ENCODE results near the gene REELD1.

REELD1 gene

DNA sequence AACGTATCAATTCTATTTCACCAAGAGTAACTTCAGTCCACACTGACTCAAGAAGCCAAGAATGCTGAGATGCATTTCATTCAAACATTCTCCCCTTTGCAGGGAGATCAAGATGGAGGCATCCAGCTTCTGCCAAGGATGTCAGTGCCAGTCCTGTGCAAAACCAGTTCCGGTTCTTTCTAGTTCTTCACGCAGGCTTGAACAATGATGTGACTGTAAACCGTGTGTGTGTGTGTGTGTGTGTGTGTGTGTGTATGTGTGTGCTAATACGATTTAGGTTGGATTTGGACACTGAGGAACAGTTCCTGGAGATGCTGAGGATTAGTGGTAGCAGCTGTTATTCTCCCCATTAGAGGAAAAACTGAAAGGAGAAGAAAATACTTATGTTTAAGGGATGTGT, at the start of gene REELD1:
Gene REELD1 (plus strand): TSS at position 301 of the 400 bp plus-strand sequence. CDS start 2,415 bp downstream, outside the sequence.
- no peak for DNase-seq (ENCODE audit: extremely low read depth in 1 of 2, low read depth in 1 of 2)

DNA sequence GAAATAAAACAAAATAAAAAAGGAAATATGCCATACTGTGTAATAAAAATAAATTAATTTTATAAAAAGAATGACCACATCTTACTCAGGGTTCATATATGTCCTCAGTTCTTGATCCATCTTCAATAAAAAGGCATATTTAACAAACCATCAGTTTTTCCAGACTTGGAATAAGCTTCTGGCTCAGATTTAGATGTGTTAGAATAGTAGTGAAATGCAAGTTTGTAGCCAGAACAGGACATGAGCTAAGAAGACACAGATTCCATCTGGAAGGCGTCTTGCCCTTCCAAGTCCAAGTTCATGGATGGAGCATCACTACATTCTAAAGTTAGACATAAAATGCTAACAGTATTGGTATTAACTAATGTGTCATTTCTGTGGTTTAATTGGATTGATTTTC, 49.1 kb upstream of the REELD1 start:
- DNase-seq (ENCODE audit: extremely low read depth in 1 of 2, low read depth in 1 of 2) = no peak

DNA sequence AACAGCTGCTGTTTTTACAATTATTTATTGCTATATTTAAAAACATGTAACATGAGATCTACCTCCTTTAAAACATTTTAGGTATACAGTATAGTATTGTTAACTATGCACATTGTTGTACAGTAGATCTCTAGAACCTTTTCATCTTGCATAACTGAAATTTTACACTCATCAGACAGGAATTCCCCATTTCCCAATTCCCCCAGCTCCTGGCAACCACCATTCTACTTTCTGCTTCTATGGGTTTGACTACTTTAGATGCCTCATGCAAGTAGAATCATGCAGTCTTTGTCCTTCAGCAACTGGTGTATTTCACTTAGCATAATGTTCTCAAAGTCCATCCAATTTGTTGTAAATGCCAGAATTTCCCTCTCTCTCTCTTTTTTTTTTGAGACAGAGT, 48.5 kb upstream of the REELD1 start:
- no peak for DNase-seq (ENCODE audit: extremely low read depth in 1 of 2, low read depth in 1 of 2)

DNA sequence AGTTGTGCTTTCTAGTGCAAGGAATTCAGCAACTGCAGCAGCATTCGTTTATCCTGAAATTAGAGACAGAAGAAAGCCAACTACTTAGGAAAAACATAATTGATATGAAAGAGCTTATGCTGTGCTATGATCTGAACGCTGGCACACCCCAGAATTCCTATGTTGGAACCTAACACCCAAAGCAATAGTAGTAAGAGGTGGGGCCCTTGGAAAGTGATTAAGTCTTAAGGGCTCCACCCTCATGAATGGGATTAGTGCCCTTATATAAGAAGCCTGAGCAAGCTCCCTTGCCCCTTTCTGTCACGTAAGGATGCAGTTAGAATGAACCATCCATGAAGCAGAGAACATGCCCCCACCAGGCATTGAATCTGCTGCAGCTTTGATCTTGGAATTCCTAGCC, 44.2 kb upstream of the REELD1 start:
- DNase-seq (ENCODE audit: extremely low read depth in 1 of 2, low read depth in 1 of 2) = no peak

DNA sequence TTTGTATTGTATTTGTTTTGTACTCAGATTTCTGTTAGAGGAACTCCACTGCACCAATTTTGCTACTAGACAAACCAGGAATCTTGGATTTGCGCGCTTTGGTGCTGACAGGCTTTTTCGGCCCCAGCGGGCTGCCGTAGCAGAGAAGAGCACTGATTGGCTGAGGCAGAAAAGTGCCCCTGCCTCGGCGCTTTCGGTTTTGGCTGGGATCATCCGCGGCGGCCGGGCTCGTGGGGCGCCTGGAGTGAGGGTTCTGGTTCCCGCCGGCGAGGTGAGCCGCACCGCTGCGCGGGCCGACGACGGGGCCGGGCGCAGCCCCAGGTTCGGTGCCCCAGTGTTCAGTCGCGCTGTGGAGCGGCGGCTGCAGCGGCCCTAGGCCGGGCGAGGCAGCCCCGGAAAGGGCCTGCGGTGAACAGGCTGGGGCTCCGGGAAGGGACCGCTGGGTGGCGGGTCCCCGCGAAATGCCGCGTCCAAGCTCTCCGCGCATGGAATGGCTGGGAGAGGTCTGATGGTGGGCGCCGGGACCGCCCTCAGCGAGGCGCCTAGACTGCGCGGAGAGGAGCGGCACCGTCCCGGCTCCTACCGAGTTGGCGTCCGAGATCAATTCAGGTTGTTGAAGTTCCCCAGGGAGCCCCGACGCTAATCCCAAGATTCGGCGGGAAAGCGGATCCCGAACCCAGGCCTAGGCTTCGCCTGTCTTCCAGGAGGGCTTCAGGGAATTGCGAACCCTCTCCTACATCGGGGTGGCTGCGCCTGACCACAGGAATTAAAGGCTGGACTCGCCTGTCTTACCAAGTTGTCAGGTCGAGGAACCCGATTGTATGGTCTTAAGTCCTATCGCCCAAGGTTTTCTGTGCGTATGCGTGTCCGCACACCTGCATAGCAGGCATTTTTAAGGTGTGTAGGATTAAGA, 38.5 kb upstream of the REELD1 start, which contains the start of gene LSM6:
Gene LSM6 (plus strand): TSS at position 178 of the 913 bp plus-strand sequence. CDS start 7,204 bp downstream, outside the sequence.
- peak; percentile 53 to 64 for DNase-seq (ENCODE audit: extremely low read depth in 1 of 2, low read depth in 1 of 2)

DNA sequence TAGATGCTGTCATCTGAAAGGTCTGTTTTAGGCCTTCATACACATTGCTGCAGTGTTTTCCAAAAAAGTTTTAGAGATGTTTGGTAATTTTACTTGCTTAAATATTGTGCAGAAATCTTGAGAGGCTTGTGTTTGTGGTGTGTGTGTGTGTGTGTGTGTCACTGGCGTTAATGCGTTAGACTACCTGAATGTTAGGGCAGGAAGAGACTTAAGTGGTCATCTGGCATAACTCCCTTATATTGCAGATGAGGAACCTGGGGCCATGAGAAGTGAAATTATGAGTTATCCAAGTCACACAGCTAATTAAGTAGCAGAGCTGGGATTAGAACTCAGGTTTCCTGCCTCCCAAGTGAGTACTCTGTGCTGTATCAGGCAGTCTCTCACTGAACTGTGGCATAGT, 37.4 kb upstream of the REELD1 start:
- DNase-seq (ENCODE audit: extremely low read depth in 1 of 2, low read depth in 1 of 2) = no peak

DNA sequence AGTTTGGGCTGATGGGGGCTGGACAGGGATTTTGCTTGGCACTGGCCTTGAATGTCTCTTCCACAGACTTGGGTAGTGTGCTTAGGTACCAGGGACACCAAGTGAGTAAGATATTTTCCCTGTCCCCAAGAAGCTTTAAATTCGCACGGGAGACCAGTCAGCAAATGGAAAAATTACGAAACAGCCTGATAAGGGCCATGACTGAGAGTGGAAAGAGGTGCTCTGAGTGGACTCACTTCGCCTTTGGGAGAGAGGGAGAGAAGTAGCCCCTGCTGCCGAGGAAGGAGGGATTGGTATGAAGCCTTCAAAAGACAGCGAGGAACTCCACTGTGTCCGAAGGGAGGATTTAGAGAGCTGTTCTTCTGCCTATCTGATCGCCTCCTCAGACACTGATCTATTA, 36.2 kb upstream of the REELD1 start:
- no peak for DNase-seq (ENCODE audit: extremely low read depth in 1 of 2, low read depth in 1 of 2)

DNA sequence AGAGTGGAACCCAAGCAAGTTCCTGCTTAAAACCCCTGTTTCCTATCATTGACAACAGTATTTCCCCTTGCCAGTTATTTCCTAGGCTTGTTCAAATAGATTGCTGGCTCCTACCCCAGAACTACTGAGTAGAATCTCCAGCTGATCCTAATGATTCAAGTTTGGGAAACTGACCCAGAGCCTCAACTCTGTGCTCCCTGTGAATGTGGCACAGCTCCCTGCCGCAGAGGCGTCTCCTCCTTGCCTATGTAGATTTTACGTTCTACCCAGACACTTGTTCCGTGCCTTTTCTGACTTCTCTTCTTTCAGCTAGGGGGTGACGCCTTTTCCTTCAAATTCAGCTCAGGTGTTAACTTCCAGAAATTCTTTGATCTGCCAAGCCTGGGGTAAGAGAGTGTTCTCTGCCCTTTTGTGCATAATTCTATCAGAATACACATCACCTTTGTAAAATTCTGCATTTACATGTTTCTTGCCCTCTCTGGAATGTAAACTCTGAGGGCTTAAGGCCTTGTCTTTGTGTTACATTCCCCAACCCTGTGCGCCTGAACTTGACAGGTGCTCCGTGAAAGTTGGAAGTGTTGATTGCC, 34.5 kb upstream of the REELD1 start:
- no peak for DNase-seq (ENCODE audit: extremely low read depth in 1 of 2, low read depth in 1 of 2)

DNA sequence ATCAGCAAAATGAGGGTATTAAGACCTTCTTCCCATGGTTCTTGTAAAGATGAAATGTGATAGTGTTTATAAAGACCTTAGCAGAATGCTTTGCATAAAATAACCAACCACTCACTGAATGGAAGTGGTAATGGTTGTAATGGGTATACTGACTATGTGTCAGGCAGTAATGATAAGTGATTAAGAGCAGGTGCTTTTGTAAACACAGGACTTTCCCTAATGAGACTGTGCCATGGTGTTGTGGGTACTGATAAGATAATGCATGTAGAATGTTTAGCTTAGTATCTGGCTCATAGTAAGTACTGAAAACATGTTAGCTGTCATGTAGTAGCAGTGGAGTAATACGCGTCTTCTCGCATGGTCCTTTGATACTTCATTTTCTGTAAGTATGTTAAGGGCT, 31.9 kb upstream of the REELD1 start:
- DNase-seq (ENCODE audit: extremely low read depth in 1 of 2, low read depth in 1 of 2) = no peak

DNA sequence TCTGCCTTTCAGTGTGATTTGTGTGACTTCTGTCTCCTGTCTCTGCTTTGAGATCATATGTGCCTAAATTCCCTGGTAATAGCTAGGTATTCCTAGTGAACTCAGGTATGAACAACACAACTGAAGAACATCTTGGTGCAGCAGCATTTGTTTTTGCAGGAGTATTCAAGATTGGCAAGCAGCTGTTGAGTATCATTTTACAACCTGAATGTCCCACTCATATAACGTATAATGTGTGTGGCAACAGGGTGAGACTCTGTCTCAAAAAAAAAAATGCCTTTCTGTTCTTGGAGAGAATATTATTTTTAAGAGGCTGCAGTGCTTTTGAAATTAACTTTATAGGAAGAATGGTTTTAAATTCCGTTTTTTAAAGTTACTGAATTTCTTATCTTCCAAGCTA, 31.1 kb upstream of the REELD1 start:
- DNase-seq (ENCODE audit: extremely low read depth in 1 of 2, low read depth in 1 of 2) = no peak

DNA sequence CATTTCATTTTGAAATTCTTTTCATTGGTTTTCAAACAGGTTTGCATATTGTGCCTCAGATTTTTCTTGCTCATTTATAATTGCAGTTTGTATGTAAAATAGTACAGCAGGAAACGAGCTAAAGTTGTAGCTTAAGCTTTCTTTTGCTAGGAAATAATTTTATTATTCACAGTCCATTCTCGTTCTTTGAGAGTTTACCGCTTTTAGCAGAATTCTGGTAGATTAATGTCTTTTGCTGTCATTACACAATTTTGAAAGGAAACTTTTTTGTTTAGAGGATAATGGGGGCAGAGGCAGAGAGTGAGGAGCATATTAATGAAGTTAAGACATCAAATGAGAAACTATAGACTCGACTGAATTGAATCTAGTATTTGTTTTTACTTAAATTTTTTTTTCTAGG, 28.3 kb upstream of the REELD1 start:
- DNase-seq (ENCODE audit: extremely low read depth in 1 of 2, low read depth in 1 of 2) = no peak

DNA sequence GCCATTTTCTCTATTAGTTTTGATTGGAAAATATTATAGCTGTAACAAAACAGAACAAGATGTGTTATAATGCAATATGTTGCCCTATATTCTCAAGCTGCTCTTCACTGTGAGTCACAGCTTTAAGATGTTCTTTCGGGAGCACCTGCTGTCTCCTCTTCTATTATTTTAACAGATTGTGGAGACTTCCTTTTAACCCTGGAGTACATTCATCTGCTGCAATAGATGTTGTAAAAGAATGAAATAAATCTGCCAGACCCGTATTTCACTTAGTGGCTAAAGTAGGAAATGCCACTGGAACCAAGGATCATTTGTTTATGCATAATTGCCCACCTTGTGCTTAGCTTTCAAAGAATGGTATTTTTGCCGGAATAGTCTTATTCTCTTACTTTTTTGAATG, 27.7 kb upstream of the REELD1 start:
- DNase-seq (ENCODE audit: extremely low read depth in 1 of 2, low read depth in 1 of 2) = no peak

DNA sequence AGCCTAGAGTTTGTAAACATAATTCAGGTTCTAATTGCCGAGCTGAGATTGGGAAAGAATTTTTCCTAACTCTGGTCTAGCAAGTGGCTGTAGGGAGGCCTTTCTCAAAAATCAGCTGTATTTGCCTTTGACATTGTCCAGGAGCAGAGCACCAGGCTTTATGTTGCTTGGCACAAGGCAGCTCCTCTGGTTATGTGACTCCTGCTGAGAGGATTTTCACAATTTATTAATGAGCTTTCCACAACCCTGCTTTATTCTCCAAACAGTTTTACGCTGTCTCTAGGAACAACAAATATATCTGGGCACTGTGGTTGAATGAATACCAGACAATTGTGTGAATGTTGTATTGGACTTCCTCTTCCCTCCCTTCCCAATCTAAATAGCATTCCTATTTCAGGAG, 23.9 kb upstream of the REELD1 start:
- DNase-seq (ENCODE audit: extremely low read depth in 1 of 2, low read depth in 1 of 2) = no peak

DNA sequence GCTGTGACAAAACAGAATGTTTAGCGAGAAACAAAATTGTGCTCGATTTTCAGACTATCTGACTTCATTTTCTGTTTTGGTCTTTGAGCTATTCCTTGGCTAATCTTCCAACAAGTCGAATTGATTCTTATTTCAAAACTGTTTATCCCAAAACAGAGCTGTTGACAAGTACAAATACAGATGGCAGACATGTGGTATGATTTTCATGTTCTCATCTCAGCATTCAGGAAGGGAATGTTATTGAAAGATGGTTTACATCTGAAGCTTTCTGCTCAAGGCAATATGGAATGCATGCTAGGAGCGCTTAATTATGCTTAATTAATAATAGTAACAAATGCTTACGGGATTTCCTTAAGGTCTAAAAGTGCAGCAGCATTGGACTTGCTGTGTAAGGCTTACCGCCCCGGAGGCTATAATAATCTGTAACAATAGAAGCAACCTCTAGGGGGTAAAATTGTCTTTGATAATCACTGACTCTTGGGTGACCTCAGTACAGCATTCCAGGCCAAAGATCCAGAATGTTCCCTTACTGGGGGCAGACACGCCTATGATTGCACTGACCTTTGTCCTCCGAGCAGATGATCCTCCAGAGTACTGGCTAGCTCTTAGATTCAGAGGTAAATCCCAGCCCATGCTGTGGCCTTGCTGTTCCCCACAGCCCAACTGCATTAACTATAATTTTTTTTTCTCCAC, 22.4 kb upstream of the REELD1 start:
- DNase-seq (ENCODE audit: extremely low read depth in 1 of 2, low read depth in 1 of 2) = no peak

DNA sequence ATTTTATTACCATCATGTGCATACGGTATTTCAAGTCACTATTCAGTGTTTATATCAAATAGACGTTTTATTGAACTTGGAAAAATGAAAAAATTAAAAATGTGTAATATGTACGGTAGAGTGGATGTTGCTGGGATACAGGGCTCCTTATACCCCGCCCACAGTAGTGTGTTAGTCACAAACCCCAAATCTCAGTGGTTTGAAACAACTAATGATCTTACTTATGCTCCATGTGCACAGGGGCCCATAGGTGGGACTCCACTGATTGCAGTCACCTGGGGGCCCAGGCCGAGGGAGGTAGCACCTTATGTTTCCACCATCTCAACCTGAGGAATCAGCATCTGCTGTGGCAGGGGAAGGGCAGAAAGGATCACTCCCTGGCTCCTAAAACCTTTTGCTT, 20.7 kb upstream of the REELD1 start:
- no peak for DNase-seq (ENCODE audit: extremely low read depth in 1 of 2, low read depth in 1 of 2)

DNA sequence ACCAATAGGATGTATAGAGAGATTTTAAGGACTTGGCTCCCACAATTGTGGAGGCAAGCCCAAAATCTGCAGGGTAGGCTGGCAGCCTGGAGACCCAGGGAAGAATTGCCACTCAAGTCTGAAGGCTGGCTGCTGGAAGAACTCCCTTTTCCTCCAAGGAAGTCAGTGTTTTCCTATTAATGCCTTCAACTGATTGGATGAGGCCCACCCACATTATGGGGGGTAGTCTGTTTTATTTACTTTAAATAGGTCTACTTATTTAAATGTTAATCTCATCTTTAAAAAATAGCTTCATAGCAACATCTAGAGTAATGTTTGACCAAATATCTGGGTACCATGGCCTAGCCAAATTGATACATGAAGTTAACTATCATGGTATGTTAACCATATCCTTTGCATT, 20.1 kb upstream of the REELD1 start:
- DNase-seq (ENCODE audit: extremely low read depth in 1 of 2, low read depth in 1 of 2) = no peak

DNA sequence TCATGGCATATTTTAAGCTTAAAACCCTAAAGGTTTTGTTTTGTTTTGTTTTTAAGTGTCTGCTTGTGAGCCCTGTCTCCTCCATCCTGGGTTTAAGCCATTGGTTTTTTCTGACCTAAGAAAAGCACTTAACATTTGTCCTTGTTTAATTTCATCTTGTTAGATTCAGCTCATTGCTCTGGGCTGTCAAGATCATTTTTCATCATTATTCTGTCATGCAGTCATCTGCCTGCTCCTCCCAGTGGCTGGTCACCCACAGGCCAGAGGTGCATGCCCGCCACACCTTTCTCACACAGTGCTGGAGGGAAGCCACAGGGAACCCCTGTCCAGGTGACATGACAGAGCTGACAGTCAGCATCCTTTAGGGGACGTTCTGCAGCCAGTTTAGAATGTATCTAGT, 11.7 kb upstream of the REELD1 start:
- no peak for DNase-seq (ENCODE audit: extremely low read depth in 1 of 2, low read depth in 1 of 2)

DNA sequence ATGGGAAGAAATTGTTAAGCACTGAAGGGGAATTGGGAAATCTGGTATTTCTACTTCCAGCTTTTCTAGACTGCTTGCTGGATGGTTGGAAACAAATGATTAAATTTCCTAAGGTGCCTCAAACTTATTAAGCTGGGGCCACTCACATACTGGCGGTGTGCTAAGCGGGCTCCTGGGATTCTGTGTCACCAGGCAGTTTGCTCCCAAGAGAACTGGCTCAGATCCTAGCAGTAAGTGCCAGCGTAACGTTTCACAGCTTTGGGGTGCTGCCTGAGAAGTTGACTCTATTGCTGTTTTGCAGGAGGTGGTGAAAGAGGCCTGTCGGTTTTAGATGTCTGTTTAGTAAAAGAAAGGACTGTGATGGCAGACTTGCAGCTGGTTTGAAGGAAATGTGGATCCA, 6.9 kb upstream of the REELD1 start:
- DNase-seq (ENCODE audit: extremely low read depth in 1 of 2, low read depth in 1 of 2) = no peak

DNA sequence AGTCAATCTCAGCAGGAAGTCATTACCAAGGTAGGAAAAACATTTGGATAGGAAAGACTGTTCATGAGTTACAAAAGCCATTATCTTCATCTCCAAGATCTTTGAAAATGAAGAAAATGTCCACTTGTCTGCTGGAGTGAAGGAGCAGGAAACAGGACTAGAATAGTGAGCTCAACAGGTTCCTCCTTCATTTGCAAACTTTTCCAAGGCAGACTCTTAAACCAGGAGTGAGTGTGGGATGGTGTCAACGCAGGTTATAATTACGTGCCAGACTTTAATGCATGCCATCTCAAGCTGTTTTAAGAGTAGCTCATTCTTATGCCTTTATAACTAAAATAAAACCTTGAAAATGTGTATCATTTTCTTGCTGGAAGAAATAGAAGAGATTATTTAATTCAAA, 3.4 kb upstream of the REELD1 start:
- no peak for DNase-seq (ENCODE audit: extremely low read depth in 1 of 2, low read depth in 1 of 2)

DNA sequence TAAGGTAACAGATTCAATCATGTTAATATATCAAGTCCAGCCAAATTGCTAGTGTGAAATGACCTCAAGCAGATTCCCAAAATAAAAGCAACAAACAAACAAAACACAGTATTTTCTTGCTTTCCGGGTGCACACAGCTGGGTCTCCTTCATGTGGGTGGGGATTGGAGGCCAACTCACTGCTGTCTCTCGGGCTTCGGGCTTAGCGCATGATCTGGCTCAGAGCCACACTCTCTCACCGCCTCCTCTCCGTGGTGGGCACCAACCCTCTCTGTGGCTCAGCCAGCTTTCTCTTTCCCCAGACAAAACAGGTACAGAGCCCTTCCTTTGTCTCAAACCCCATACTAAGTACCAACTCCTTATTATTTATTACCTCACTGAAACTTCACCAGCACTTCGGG, 2.9 kb upstream of the REELD1 start:
- DNase-seq (ENCODE audit: extremely low read depth in 1 of 2, low read depth in 1 of 2) = no peak

DNA sequence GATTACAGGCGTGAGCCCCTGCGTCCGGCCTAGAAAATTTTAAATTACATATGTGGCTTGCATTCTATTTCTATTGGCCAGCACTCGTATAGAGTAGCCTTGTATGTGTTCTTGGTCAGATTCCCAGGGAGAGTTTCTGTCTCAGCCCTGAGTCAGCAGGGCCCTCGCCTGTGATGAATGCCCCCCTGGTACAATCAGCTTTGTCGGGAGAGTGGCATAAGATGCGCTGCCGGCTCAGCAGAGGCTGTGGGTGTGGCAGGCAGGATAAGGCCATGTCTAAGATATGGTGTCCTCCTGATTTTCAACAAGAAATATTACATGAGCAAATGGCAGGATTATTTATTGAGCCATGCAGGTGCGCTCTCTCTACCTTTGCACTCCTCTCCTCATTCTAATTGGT, 1.6 kb upstream of the REELD1 start:
- DNase-seq (ENCODE audit: extremely low read depth in 1 of 2, low read depth in 1 of 2) = no peak

DNA sequence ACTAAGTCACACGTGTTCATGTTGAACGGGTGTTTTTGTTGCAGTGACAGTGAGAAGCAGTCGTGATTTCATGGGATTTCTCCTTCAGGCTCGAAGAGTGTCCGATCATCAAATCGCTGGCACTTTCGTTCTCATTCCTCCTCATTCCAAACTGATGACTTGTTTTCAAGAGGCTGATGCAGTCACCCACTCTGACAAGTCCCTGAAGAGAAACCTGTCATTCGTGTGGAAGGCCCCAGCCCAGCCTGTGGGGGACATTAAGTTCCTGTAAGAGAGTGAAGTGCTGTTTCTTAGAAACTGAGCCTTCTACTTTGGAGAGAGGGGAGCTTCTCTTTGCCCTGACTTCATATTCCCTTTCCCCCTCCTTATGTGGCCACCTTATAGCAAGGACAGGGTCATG, 8.0 kb downstream of the REELD1 start:
- DNase-seq (ENCODE audit: extremely low read depth in 1 of 2, low read depth in 1 of 2) = no peak
